GM23338 (cell line): ENCODE results near the gene KIF9.
"Not testable (repeated sequence)": the region's sequence is repeated elsewhere in the genome, so short reads cannot be mapped to it uniquely, and the experiment has no call there.

Source experiments
- CREB1 ChIP-seq: fragments of 250-450 bp; sonication (Bioruptor Pico); IDR thresholded peaks from 2 replicates; pipeline ENCODE4 v1.5.0; 2020; ENCODE audit warnings: low read depth, mild to moderate bottlenecking, moderate library complexity
- CTCF ChIP-seq, 2 experiments: fragments of 200-600 bp in 1 of 2; sonication (generic) in 1 of 2; conservative IDR thresholded peaks; 2 replicates each; pipeline versions ENCODE4 v1.5.1 to v1.6.1; 2016 to 2017; ENCODE audit warnings: antibody characterized with exemption in 2 of 2, low read depth in 2 of 2, mild to moderate bottlenecking in 2 of 2, moderate library complexity in 1 of 2
- ETS1 ChIP-seq: IDR thresholded peaks from 2 replicates; pipeline ENCODE4 v1.6.1; 2016; ENCODE audit warnings: antibody characterized with exemption
- EZH2 ChIP-seq: fragments of 200-600 bp; sonication (generic); IDR thresholded peaks from one replicate; pipeline ENCODE4 v1.8.0; 2017; ENCODE audit warnings: antibody characterized with exemption, mild to moderate bottlenecking, low read depth; ENCODE audit not compliant: unreplicated experiment
- EZH2phosphoT487 ChIP-seq: fragments of 200-600 bp; sonication (generic); IDR thresholded peaks from one replicate; pipeline ENCODE4 v1.8.1; 2018; ENCODE audit warnings: antibody characterized with exemption; ENCODE audit not compliant: unreplicated experiment
- JUNB ChIP-seq: IDR thresholded peaks from one replicate; pipeline ENCODE4 v1.6.1; 2016; ENCODE audit warnings: antibody characterized with exemption; ENCODE audit not compliant: unreplicated experiment
- NANOG ChIP-seq: IDR thresholded peaks from 2 replicates; pipeline ENCODE4 v1.6.1; 2016; ENCODE audit warnings: antibody characterized with exemption, borderline replicate concordance
- POLR2AphosphoS5 ChIP-seq: IDR thresholded peaks from 2 replicates; pipeline ENCODE4 v1.6.1; 2016; ENCODE audit warnings: antibody characterized with exemption, low read depth
- REST ChIP-seq: IDR thresholded peaks from one replicate; pipeline ENCODE4 v1.6.1; 2018; ENCODE audit warnings: antibody characterized with exemption; ENCODE audit not compliant: unreplicated experiment
- STAT1 ChIP-seq: IDR thresholded peaks from one replicate; pipeline ENCODE4 v1.6.1; 2016; ENCODE audit warnings: antibody characterized with exemption; ENCODE audit not compliant: unreplicated experiment
- ZNF114 ChIP-seq: fragments of 250-450 bp; sonication (Bioruptor Pico); IDR thresholded peaks from 2 replicates; pipeline ENCODE4 v1.5.0; 2020; ENCODE audit warnings: mild to moderate bottlenecking, moderate library complexity

DNA sequence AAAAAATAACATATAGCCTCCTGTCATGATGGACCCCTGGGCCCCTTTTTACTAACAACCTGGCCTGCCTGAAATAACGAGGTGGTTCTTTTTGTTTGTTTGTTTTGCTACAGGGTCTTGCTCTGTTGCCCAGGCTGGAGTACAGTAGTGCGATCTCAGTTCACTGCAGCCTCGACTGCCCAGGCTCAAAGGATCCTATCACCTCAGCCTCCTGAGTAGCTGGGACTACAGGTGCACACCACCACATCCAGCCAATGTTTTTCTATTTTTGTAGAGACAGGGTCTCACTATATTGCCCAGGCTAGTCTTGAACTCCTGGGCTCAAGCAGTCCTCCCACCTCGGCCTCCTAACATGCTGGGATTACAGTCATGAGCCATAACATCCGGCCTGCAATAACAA lies 76.6 kb downstream of the KIF9 start:
- TF ChIP-seq CTCF (conservative IDR thresholded peaks at IDR 0.05; ENCODE audit: low read depth in 2 of 2); POLR2AphosphoS5; CREB1 (CRISPR knock-in tag); EZH2; REST; EZH2phosphoT487; ETS1; STAT1; ZNF114 (CRISPR knock-in tag); JUNB; NANOG: not testable (repeated sequence)
